ENCODE measurements around the gene RPL37A.

The RPL37A gene

DNA sequence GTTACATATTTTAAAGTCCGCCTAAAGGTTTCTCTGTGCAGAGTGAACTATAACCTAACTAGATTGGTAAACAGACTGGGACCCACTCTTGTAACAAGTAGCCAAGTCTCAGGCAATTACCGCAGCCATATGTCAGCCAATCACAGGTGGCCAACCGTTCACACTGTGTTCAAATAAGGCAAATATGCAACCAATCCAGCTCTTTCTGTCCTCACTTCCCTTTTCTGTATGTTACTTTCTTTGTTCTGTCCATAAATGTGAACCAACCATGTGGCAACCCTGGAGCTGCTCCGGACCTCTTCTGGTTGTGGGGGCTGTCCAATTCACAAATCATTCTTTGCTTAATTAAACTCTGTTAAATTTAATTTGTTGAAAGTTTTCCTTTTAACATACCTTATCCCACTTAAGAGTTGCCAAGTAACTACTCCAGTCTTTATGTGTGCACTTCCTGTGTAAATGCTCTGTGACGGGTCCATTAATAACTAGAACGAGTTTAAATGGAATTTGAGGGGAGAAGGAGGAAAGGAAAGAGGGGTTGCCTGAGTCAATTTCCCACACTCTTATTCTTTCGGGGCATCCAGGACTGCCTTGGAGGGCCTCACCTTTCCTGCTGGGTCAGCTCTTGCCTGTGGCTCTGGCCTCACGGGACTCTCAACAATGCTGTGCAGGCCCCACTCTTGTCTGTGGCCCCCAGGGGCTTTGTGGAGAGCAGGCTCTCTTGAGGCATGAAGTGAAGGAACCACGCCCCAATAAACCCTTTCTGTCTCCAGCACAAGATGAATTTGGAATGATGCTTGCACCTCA lies 6.6 kb upstream of the RPL37A start:
- no peak for DNase-seq

DNA sequence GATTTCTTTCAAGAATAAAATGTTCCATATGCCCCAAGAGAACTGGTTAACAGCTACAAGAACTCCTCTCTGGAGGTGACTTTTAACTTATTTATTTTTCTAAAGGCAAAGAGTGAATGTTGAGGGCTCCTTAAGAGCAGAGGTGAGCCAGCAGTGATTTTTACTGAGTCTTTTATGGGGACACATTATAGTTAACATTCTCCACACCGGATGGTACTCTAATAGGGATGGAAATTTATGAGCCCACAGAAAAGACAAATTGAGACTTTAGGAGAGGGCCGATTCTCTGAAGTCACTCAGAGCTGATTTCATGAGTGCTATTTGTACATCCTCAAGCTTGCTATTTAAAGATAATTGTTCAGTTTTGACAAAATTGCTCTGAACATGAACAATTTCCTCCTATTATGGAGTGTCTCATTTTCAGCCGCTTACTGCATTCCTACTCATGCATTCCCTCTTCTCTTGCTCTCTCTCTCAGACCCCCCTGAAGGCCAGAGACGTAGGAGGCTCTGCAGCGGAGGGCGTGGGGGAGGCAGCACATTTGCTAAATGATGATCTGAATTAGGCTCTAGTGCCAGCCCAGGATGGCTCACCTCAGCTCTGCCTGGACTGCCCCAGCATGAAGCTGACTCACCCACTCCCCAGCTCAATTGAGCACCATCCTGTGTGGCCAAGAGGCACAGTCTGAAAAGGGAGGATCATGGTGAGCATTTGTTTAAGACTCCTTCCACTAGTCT lies 5.9 kb upstream of the RPL37A start:
- no peak for DNase-seq

DNA sequence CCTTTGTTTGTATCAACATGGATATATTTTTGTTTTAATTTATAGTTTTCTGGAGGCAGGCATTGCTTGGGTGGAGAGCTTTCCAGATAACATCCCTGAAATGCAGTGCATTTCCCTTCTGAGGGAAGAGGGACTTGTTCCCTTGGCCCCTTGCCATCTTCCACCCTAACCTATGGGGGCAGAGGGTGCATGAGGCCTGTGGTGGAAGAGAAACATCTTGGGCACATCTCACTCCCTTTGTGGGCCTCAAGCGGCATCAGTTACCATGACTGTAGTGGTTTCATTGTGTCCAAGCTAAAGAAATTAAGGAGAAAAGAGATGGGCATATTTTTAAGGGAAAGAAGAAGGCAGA lies 5.3 kb upstream of the RPL37A start:
- no peak for DNase-seq

DNA sequence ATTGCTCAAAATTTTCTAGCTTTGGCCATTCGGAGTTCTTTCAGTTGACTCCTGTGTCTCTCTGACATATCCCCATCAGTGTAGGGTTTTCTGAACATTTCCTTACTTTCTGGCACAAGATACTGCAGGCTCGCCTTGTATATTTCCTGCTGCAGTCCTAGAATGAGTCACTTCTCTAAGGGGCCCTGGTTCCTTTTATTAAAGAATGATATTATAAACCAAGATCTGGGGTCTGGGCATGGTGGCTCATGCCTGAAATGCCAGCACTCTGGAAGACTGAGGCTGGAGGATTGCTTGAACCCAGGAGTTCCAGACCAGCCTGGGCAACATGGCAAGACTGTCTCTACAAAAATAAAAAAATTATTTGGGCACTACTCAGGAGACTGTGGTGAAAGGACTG lies 3.0 kb upstream of the RPL37A start:
- DNase-seq: no peak

DNA sequence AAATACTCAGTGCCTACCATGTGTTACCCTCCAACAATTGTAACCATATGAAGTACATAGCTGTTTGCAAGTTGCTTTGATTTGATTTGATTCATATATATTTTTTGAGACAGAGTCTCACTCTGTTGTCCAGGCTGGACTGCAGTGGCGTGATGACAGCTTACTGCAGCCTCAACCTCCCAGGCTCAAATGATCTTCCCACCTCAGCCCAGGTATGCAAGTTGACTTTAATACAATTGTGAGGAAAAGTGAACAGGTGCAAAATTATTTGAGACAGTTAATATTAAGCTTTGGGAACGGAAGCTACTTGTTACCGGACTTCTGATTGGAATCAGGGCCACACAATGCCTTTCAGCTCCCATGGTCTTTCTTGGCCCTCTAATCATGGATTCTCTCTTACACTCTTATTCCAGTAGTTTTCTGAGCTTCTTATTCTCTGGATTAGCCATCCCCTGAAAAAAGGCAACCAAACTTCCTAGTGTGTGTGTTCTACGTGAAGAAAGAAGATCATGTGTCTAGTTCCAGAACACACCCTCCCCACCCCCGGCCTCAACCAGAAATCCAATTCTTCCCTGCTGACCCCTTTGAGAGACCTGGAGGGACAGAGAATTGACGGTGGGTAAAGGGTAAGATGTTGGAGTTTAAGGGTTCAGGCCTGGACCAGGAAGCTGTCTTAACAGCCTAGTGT lies 1.1 kb upstream of the RPL37A start:
- no peak for DNase-seq

DNA sequence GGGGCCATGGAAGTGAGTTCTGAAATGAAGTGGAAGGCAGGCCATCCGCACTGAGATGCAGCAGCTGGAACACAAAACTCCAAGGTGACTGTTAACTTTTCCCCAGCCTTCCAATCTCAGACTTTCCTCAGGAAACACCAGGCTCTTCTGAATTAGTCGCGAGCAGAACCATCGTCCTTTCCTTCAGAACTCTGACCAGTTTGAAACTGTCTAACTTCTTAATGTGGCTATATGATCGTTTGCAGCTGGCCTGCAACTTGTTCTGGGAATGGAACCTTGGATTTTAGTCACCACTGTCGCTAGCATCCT lies 620 bp upstream of the RPL37A start:
- no peak for DNase-seq

DNA sequence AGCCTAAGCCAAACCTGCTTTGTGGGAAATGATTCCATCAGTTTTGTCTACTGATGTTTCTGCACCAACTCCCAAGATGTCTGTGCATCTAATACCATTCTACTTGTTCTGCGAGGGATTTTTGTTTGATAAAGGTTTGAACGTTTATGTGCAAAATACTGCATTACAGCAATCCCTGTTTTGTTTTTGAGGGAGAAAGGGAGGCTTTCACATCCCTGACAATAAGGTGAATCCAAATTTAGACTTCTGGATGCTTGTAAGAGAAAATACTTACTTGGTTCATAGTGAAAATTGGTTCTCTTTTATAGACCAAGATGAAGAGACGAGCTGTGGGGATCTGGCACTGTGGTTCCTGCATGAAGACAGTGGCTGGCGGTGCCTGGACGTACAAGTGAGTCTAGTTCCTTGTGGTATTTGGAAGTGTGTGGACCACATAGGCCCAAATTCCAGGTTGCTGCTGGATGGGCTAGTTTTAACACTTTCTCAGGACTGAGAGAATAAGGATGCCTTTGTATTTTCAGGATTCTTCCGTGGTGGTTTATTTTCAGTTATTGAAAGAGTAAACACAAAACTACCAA lies 1.1 kb downstream of the RPL37A start:
- no peak for DNase-seq

DNA sequence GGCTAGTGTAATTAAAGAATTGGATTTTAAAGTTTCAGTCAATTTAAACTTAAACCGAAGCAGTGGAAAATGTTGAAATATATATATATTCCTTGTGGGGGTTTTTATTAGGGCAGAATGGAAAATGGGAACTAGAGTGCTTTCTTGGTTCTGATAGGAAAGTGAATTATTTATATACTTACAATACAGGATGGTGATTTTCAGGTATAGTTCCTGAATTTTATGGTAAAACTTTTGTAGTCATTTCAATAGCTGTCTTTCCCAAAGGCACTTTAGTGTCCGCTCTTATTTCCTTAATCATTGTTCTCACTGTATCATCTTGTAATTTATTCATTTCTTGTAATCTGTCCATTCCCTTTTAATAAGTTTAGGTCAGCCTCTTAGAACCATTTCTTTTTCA lies 1.9 kb downstream of the RPL37A start:
- DNase-seq: no peak

DNA sequence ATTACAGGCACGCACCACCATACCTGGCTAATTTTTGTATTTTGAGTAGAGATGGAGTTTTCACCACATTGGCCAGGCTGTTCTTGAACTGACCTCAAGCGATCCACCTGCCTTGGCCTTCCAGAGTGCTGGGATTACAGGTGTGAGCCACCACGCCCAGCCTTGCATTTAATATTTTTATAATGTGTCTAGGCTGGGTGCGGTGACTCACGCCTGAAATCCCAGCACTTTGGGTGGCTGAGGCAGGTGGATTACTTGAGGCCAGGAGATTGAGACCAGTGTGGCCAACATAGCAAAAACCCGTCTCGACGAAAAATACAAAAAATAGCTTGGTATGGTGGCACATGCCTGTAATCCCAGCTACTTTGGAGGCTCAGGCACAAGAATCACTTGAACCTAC lies 3.2 kb downstream of the RPL37A start:
- no peak for DNase-seq

DNA sequence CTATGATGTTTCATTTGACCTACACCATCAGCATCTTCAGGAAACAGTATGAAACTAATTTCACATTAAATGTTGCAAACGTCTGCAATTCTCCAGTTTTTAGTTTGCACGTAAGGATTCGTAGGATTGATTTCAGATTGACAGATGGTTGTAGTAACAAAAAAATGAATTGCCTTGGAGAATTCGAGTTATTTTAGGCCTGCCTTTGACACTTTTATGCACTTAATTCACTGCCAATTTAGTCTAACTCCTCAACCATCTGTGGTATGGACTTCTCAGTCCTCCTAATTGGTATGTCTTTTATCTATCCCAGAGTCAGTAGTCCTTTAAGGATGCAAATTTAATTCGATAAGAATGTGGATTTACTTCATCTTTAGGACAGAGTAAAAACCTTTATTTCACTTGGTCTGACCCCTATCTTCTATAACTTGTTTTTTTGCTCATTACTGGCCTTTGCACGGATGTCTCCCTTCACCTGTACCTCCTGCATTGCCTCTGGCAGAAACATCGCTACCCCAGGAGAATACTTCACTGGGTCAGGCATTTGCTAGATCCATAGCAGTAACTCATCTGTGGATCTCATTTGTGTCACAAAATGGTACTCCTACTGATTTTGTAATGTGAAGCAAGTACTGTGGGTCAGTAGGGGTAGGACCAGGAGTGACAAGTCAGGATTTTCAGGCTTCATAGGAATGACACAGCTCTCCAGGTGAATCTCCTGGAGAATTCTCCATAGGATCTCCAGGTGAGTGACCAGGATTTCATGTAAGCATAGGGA lies 3.9 kb downstream of the RPL37A start:
- DNase-seq: no peak

DNA sequence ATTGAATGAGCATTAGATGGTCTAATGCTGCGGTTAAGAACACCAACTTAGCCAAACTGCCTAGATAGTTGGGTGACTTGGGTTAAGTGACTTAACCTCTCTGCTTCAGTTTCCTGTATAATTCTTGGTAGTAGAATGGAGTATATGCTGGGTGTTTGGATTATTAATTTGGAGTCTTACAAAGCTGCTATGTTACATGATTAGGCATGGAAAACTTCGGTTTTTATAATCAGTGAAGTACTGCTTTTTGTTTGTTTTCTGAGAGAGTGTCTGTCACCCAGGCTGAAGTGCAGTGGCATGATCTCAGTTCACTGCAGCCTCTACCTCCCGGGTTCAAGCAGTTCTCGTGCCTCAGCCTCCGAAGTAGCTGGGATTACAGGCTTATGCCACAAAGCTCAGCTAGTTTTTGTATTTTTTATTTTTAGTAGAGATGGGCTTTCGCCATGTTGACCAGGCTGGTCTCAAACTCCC lies 4.5 kb downstream of the RPL37A start:
- DNase-seq: no peak

DNA sequence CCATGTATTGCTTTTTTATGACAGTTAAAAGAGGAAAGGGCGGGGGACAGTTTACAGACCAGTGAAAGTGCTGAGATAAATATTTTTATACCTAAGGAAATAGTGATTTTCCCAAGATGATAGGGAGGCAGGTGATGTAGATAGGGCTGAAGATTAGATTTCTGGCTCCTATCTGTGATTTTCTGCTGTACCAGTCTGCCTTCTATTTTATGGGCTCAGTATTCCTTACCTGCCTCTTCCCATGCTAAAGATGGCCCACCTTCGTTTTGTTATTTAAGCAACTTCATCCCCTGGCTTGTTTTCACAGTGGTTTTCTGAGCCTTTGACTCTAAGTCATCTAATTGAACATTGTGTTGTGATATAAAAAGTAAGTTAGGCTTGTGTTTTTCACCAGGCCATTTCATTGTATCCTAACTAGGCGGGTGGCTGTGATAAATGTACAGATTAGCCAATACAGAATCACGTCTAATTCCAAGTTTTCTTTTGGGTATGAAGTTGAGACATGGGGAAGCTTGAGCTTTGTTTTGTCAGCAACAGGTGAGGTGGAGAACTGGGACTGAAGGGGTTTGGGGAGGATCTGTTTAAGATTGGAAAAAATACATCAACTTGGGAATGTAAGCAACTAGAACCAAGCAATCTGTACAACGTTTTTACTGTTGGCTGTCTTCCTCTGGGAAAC lies 5.2 kb downstream of the RPL37A start:
- no peak for DNase-seq

DNA sequence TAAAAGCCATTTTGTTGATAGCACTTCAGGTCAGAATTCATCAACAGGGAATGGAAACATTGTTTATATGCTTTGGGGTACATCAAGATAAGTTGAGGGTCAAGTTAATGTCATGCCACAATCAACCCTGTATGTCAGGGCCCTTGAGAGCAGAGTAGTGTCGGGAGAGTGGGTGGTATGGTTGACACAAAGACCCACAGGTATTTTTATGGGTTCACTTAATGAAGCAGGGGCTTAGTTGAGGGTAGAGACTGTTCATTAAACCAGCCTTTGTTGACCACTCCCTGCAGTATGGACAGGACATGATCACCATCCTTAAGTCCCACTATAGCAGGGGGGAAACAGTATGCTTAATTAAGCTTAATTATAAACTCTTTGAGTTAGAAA lies 5.7 kb downstream of the RPL37A start:
- no peak for DNase-seq

DNA sequence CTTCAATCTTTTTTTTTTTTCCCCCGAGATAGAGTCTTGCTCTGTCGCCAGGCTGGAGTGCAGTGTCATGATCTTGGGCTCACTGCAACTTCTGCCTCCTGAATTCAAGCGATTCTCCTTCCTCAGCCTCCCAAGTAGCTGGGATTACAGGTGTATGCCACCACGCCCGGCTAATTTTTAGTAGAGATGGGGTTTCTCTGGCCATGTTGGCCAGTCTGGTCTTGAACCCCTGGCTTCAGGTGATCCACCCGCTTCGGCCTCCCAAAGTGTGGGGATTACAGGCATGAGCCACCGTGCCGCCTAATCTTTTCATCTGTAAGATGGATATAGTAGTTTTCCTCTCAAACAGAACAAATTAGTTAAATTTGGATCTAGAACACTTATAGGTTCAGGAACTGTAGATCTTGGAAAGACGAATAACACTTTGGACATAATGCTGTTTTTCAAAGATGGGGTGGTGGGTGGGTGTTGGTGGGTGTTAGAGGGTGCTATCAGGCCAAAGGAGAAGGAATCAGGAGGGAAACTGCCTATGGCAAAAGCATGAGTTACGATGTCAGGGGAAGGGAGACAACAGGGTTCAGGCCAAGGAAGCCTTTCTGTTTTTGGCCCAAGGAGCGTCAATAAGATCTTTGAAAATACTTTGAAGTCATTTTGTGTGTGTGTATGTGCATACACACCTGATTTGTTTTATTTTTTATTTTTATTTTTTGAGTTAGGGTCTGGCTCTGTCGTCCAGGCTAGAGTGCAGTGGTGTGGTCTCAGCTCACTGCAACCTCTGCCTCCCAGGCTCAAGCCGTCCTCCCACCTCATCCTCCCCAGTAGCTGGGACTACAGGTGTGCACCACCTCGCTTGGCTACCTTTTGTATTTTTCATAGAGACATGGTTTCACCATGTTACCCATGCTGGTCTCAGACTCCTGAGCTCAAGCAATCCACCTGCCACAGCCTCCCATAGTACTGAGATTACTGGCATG lies 6.8 kb downstream of the RPL37A start:
- DNase-seq: no peak

DNA sequence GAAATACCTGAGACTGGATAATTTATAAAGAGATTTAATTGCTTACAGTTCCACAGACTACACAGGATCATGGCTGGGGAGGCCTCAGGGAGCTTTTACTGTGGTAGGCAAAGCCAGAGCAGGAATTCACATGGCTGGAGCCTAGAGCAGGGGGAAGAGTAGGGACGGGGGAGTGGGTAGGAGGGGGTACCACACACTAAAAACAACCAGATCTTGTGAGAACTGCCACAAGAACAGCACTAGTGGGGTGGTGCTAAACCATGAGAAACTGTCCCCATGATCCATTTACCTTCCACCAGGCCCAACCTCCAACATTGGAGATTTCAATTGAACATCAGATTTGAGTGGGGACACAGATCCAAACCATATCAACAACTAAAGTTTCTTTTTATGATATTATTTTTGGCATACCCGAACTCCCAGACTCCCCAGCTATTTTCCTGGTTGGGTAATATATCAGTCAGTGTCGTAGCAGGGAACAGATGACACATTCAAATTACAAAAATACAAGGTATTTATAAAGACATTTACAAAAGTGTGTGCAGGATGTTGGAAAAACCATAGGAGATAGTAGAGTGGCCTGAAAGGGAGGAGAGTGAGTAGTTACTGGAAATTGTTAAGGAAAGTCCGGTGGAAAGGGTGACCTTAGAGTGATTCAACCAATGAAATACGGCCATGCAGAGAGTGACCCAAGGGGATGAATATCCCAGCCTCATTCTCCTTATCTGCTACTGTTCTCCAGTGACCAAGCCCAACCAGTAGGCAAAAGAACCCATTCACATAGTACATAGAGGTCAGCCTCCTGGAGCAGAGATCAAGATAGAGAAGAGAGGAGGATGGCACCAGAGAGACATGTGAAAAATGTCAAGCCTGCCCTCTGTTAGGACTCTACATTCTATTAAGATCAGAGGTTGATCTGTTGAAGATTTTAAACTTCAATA lies 8.8 kb downstream of the RPL37A start:
- DNase-seq: no peak

DNA sequence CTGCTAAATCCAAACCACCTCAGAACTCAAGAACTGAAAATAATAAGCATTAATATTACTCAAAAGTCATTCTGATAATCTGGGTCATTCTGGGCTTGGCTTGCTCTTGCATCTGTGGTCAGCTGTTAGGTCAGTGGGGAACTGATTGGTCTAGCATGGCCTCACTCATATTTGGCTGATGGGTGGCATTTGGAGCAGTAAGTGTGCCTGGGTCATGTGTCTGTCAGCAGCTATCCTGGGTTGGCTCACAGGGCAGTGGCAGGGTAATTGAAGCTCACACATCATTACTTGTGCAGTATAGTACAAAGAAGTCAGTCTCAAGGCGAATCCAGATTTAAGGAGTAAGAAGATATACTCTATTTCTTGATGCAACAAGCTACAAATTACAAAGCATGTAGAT lies 9.6 kb downstream of the RPL37A start:
- DNase-seq: no peak

DNA sequence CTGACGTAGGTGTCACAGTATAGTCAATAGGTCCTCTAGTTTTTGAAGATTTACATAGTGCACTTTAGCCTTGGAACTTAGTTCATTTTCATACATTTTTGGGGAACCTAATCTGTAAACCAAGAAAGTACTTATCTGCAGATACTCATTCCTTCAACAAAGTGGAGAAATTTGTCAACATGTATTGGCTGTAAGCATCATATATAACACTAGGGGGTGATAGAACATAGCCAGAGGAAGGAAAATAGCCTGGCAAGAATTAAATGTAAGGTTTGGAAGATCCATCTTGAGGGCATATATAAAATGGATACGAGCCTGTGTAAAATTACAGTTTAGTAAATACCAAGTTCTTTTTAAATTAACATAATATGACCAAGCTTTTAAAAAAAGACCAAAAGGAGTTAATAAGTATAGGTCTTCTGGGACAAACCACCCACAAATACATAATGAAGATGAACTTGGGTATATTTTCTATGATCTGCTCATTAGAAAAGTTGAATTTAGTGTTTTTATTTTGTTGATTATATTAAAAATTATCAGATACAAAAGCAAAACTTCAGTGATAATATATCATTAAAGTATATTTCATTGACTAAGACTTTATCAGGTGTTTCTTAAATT lies 18.2 kb downstream of the RPL37A start:
- DNase-seq: peak; percentile 25

DNA sequence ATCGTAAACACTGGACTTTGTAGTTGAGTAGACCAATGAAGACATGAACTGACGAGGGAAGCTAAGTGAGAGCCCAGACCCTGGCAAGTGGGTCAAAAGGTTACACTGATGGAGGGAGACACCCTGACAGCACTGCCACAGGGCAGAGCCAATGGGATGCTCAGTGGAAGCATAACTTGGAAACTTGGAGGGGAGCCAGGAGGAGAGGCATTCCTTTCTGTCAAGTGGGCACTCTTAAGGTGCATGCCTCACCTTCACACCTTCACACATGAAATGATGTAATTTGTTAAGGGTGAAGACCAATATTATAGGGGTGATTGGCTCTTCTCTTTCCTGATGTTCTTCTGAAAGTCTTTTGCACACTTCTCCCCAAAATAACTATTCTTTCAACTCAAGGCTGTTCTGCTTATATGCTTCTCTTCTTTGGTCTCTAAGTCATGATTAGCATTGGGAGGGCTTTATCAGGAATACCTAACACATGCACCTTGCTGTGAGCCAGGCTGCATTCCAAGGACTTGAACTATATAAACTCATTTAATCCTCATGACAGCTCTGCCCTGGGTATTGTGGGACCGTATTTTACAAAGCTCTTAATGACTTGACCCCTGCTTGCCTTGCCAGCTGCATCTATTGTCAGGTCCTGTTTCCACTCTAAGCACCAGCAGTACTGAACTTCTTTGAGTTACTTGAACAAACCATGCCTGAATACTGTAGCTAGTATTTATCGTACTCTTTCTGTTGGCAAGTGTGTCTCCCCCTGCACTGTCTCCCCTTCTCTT lies 19.0 kb downstream of the RPL37A start:
- no peak for DNase-seq
